ENCODE data around the gene LDAF1.
"Not testable (repeated sequence)": the region's sequence is repeated elsewhere in the genome, so short reads cannot be mapped to it uniquely, and the experiment has no call there.

GRCh38 chr16:21156011-21156410 lies 2.5 kb upstream of the LDAF1 start:
- TF ChIP-seq CTCF (conservative IDR thresholded peaks at IDR 0.05 in 1 of 2, IDR thresholded peaks at IDR 0.05 in 1 of 2; ENCODE audit: low read depth in 1 of 2, low read length in 2 of 2); EZH2 (IDR thresholded peaks at IDR 0.05; ENCODE audit: low read length, missing control alignments): not testable (repeated sequence)
